ENCODE results near the gene DNER. TPM values are rescaled to one million over a fixed set of nuclear protein-coding genes. Genes with fewer than 3 reads are reported as not detected.
"Not testable (repeated sequence)": the region's sequence is repeated elsewhere in the genome, so short reads cannot be mapped to it uniquely, and the experiment has no call there.

DNER gene
- polyA plus RNA-seq, 1 donor from 2014 or later: not detected

DNA sequence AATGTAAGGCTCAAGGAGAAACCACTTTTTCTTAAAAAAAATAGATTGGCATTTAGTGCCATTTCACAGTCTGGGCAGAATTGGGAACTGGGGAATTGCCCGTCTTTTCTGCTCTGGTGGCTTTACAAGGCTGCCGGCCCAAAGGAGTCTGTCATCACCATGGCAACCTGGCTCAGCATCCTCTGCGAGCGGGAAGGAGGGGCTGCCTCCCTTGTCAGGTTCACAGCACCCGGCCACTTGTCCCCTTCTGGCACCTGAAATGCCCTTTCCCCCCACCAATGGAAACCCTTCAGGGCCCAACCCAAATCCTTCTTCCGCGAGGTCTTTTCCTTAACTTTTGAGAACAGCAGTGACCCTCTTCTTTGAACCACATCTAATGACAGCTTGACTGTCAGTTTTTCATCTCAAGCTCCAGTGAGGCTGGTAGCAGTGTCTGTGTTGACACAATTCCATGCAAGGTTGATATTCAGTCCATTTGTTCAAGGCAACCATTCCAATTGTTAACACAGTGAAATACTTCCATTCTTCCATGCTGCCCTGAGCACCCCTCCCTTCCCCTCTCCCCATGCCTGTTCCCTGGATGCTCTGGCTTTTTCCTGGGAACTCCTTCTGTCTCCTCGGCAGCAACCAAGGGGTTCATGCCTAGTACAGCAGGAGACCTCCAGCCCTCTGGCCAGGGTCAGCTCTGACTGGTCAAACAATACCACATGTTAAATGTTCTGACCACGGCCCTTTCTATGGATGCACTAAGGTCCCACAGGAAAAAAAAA lies 79.6 kb downstream of the DNER start:
- Mint-ChIP-seq H3K9me3 (no peaks in the 10 kb centered on the region), H3K27me3 (peaks cover 10% of the 10 kb centered on the region), H3K27ac (no peak overlapping the region), H3K36me3 (no peaks in the 10 kb centered on the region), H3K4me3 (no peak overlapping the region), H3K4me1 (no peaks in the 10 kb centered on the region)

DNA sequence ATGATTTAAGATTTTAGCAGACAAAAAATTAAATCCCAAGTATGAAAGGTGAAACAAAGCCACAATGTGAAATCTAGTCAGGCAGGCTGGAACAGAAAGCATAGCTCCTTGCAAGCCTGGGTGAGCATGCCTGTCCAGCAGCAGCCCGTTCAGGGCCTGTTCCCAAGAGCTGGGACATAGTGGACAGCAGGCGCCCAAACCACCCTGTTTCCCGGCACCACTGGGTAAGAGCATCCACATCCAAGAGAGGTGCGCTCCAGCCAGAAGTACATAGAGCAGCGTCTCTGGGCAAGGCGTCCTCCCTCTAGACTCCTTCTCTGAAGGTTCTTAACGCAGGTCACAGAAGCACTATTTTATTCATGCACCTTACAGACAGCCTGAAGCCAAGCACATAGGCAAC lies 80.8 kb downstream of the DNER start:
- Mint-ChIP-seq H3K4me3 (no peak overlapping the region), H3K27me3 (peaks cover 11% of the 10 kb centered on the region), H3K27ac (no peak overlapping the region), H3K36me3 (no peaks in the 10 kb centered on the region), H3K9me3 (no peaks in the 10 kb centered on the region), H3K4me1 (no peaks in the 10 kb centered on the region)

- H3K9me3 Mint-ChIP-seq: peaks cover 0 to 1% (median 0%) of the 10 kb centered on the region in 3 donors
- H3K4me1 Mint-ChIP-seq: peaks cover 0 to 2% (median 0%) of the 10 kb centered on the region in 3 donors
- H3K36me3 Mint-ChIP-seq: peaks cover 2% of the 10 kb centered on the region
- no peak overlapping the region for H3K4me3 Mint-ChIP-seq
- H3K27ac Mint-ChIP-seq: no peak overlapping the region
- H3K27me3 Mint-ChIP-seq: peaks cover 5% of the 10 kb centered on the region
These were observed 85.3 kb downstream of the DNER start for GRCh38 chr2:229629039-229629438.

DNA sequence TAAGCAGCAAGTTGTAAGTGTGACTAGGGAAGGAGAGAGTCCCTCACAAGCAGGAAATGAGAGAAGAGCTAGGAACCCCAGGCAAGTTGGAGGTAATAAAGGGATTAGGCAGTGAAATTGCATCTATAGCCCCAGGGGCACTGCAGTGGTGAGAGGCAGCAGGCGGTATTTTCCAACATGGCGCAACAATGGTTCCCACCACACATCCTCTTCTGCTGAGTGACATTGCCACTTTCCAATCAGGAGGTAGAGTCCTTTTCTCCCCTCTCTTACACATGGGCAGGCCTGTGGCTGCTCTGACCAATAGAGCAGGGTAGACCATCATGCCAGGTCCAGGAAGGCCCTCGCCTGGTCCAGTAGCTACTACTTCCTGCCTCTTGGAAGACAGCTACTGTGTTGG lies 86.6 kb downstream of the DNER start:
- Mint-ChIP-seq H3K36me3 (peaks cover 2% of the 10 kb centered on the region), H3K9me3 (peaks cover 0 to 1% (median 0%) of the 10 kb centered on the region in 3 donors), H3K4me1 (peaks cover 0 to 2% (median 0%) of the 10 kb centered on the region in 3 donors), H3K27ac (no peak overlapping the region), H3K27me3 (peaks cover 5% of the 10 kb centered on the region), H3K4me3 (no peak overlapping the region)

GRCh38 chr2:229622495-229623355 lies 91.6 kb downstream of the DNER start:
- Mint-ChIP-seq H3K4me1 (peaks cover 0 to 2% (median 0%) of the 10 kb centered on the region in 3 donors), H3K4me3 (no peak overlapping the region), H3K27me3 (peaks cover 10% of the 10 kb centered on the region), H3K36me3 (peaks cover 2% of the 10 kb centered on the region), H3K27ac (no peak overlapping the region), H3K9me3 (peaks cover 0 to 1% (median 0%) of the 10 kb centered on the region in 3 donors)

DNA sequence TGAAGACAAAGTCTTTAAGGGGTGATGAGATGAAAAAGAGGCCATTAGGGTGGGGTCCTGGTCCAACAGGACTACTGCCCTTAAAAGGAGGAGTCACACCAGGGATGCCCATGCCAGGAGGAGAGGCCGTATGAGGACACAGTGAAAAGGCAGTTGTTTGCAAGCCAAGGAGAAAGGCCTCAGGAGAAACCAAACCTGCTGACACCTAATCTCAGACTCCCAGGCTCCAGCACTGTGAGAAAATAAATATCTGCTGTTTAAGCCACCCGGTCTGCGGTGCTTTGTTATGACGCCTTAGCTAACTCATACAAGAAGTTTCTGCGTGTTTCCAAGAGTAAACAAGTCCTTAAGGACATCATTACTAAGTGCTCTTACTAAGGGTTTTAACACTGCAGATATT lies 93.6 kb downstream of the DNER start:
- peaks cover 0 to 2% (median 0%) of the 10 kb centered on the region in 3 donors for H3K4me1 Mint-ChIP-seq
- H3K4me3 Mint-ChIP-seq: no peak overlapping the region
- H3K27ac Mint-ChIP-seq: no peak overlapping the region
- H3K9me3 Mint-ChIP-seq: no peaks in the 10 kb centered on the region
- peaks cover 2% of the 10 kb centered on the region for H3K36me3 Mint-ChIP-seq
- peaks cover 10% of the 10 kb centered on the region for H3K27me3 Mint-ChIP-seq

DNA sequence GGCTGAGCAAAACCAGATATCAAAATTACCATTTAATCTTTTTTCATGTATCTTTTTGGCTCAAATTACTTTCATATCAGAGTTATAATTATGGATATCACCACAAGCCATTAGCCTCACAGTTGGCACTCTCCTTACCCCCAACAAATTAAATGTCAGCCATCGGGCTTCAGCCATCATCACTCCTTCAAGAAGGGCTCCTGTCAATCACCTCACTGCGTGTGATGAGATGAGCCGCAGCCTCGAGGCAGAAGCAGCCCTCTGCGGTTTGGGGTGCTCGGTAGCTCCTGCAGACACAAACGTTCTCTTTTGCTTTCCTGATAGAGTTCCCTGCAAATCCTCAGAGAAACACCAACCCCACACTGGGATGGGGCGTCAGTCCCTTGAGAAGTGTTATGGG lies 94.1 kb downstream of the DNER start:
- peaks cover 10% of the 10 kb centered on the region for H3K27me3 Mint-ChIP-seq
- no peak overlapping the region for H3K27ac Mint-ChIP-seq
- peaks cover 0 to 2% (median 0%) of the 10 kb centered on the region in 3 donors for H3K4me1 Mint-ChIP-seq
- H3K4me3 Mint-ChIP-seq: no peak overlapping the region
- no peaks in the 10 kb centered on the region for H3K9me3 Mint-ChIP-seq
- H3K36me3 Mint-ChIP-seq: peaks cover 2% of the 10 kb centered on the region

DNA sequence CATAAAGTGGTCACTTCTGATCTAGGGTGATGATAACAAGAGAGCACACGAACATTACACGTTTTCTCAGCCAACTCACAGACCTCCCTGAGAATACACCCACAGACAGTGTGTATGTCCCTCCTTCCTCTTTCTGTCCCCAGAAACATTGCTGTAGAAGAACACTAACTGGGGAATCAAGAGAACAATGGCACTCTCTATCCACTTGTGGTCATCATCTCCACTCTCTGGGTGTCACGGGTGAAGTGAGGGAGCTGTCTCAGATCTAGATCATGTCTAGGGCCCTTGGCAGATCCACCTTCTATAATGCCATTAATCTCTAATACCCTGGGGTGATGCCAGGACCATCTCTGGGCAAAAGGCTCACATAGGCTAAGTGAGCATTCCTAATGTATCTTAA lies 97.9 kb downstream of the DNER start:
- Mint-ChIP-seq H3K36me3 (no peaks in the 10 kb centered on the region), H3K9me3 (no peaks in the 10 kb centered on the region), H3K4me3 (no peak overlapping the region), H3K27me3 (peaks cover 4% of the 10 kb centered on the region), H3K4me1 (no peaks in the 10 kb centered on the region), H3K27ac (no peak overlapping the region)

GRCh38 chr2:229614021-229614420 lies 100.3 kb downstream of the DNER start:
- not testable (repeated sequence) for H3K36me3 Mint-ChIP-seq, H3K4me3 Mint-ChIP-seq

DNA sequence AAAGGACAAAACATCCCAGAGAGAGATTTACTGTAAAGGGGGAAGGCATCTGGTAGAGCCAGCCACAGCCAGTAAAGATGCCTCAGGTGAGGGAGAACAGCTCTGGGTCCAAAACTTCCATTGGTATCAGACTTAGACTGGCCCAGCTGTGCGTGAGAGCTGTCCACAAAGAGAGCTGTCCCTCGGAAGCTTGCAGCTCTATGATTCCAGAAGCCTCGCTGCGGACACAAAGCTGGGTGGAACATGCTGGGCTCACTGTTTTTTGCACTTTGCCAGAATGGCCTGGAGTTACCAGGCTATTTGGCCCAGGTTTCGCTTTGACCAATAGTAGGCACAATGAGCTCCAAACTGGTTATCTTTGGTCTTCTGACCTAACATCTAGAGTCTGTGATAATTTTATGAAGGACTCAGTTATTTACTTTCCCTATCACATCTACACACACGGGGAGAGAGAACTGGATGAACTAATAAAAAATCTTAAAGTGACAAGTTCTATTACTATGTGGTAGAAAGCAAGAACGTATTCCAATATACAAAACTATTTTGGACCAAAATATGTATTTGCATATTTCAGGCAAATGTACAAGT lies 101.9 kb downstream of the DNER start:
- Mint-ChIP-seq H3K27me3 (no peaks in the 10 kb centered on the region), H3K27ac (no peak overlapping the region), H3K9me3 (no peaks in the 10 kb centered on the region), H3K36me3 (no peaks in the 10 kb centered on the region), H3K4me1 (no peaks in the 10 kb centered on the region), H3K4me3 (no peak overlapping the region)

More at GRCh38 chr2:229614021-229614420, 100.3 kb downstream of the DNER start:
- H3K4me1 Mint-ChIP-seq, H3K27ac Mint-ChIP-seq, H3K27me3 Mint-ChIP-seq, H3K9me3 Mint-ChIP-seq: not testable (repeated sequence)

DNA sequence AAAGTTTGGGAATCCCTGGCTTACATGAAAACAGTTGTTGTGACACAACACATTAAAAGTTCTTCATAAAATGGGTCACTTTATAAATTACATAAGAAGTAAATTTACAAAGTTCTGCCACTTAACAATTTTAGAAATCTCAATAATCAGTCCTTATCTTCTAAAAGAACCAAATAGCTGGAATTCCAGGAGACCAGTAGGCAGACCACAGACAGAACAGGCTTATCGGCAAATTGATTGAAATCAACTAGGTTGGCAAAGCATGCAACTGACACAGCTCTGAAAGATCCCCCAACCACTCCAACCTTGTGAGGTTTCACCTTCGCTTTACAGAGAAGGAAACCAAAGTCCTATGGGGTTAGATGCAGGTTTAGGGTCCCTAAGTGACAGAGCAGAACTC lies 103.0 kb downstream of the DNER start:
- no peaks in the 10 kb centered on the region for H3K9me3 Mint-ChIP-seq

GRCh38 chr2:229610872-229611271 lies 103.5 kb downstream of the DNER start:
- no peaks in the 10 kb centered on the region for H3K9me3 Mint-ChIP-seq

More for the DNA sequence above, 103.0 kb downstream of the DNER start:
- Mint-ChIP-seq H3K36me3 (no peaks in the 10 kb centered on the region), H3K27me3 (no peaks in the 10 kb centered on the region), H3K27ac (no peak overlapping the region), H3K4me3 (no peak overlapping the region), H3K4me1 (no peaks in the 10 kb centered on the region)

DNA sequence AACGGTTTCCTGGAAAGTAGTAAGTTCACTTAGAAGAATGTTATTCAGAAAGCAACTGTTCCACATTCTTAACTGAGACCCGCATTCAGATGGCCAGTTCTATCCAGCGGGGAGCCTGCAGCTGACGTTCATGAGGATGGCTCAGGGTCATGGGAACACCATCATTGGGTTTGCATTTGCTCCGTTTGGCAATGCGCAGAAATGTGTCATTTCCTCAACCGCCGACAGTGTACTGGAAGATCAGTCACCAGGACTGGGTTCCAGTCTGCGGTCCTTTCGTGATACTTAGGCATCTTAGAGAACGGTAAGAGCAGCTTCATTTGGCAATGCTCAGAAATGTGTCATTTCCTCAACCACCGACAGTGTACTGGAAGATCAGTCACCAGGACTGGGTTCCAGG lies 104.0 kb downstream of the DNER start:
- no peaks in the 10 kb centered on the region for H3K36me3 Mint-ChIP-seq
- H3K9me3 Mint-ChIP-seq: no peaks in the 10 kb centered on the region
- no peak overlapping the region for H3K4me3 Mint-ChIP-seq
- H3K27ac Mint-ChIP-seq: no peak overlapping the region
- no peaks in the 10 kb centered on the region for H3K4me1 Mint-ChIP-seq
- no peaks in the 10 kb centered on the region for H3K27me3 Mint-ChIP-seq

More at GRCh38 chr2:229610872-229611271, 103.5 kb downstream of the DNER start:
- no peaks in the 10 kb centered on the region for H3K27me3 Mint-ChIP-seq
- H3K4me1 Mint-ChIP-seq: no peaks in the 10 kb centered on the region
- H3K4me3 Mint-ChIP-seq: no peak overlapping the region
- no peaks in the 10 kb centered on the region for H3K36me3 Mint-ChIP-seq
- H3K27ac Mint-ChIP-seq: no peak overlapping the region

GRCh38 chr2:229601936-229602335 lies 112.4 kb downstream of the DNER start:
- H3K27me3 Mint-ChIP-seq: peaks cover 13% of the 10 kb centered on the region
- no peak overlapping the region for H3K27ac Mint-ChIP-seq
- no peaks in the 10 kb centered on the region for H3K4me1 Mint-ChIP-seq
- H3K9me3 Mint-ChIP-seq: peaks cover 0 to under 1% (median 0%) of the 10 kb centered on the region in 3 donors
- no peak overlapping the region for H3K4me3 Mint-ChIP-seq
- H3K36me3 Mint-ChIP-seq: no peaks in the 10 kb centered on the region

DNA sequence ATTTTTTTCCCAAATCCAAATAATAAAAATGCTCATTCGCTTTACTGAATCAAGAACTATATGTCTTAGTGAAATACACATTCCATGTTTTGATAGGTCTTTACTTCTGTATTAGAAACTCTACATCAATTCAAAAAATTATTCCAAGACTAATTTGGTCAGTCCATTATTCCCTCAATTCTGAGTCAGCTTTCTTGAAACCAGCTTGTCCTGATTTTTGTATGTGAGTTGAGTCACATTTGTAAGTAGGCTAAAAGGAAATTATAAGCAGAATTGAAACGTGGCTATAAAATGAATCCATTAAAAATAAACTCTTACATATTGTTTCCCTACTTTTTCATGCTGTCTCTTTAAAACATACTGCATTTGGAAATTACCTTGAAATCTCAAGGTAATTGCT lies 113.0 kb downstream of the DNER start:
- peaks cover 0 to 2% (median 0%) of the 10 kb centered on the region in 3 donors for H3K9me3 Mint-ChIP-seq
- H3K4me3 Mint-ChIP-seq: no peak overlapping the region
- H3K27ac Mint-ChIP-seq: no peak overlapping the region
- no peaks in the 10 kb centered on the region for H3K36me3 Mint-ChIP-seq
- no peaks in the 10 kb centered on the region for H3K4me1 Mint-ChIP-seq
- H3K27me3 Mint-ChIP-seq: peaks cover 13% of the 10 kb centered on the region
